Esophagus muscularis mucosa (tissue), 4 donors: ENCODE data around the gene RNGTT.

ENCODE experiments used
- EP300 ChIP-seq: sonication (generic); formaldehyde crosslinking; IDR thresholded peaks from one replicate; pipeline ENCODE4 v1.6.1; 2017; ENCODE audit warnings: antibody characterized with exemption
- POLR2A ChIP-seq: fragments of 450-650 bp; IDR thresholded peaks from one replicate; pipeline ENCODE4 v1.6.1; 2017; ENCODE audit warnings: antibody characterized with exemption, moderate library complexity, mild to moderate bottlenecking, low read depth
- POLR2AphosphoS5 ChIP-seq, 2 donors: sonication (generic); formaldehyde crosslinking; IDR thresholded peaks; one replicate each; pipeline ENCODE4 v1.6.1; 2017; ENCODE audit warnings: antibody characterized with exemption in 2 of 2
- TF ChIP-seq, protein P1 (sequence below), 3 experiments: fragments of 200-600 bp in 2 of 3; fragments of 450-650 bp in 1 of 3; sonication (generic) in 2 of 3; IDR thresholded peaks; one replicate each; pipeline ENCODE4 v1.5.1; 2017 to 2019; ENCODE audit warnings: antibody characterized with exemption in 3 of 3, mild to moderate bottlenecking in 2 of 3, moderate library complexity in 1 of 3

DNA sequence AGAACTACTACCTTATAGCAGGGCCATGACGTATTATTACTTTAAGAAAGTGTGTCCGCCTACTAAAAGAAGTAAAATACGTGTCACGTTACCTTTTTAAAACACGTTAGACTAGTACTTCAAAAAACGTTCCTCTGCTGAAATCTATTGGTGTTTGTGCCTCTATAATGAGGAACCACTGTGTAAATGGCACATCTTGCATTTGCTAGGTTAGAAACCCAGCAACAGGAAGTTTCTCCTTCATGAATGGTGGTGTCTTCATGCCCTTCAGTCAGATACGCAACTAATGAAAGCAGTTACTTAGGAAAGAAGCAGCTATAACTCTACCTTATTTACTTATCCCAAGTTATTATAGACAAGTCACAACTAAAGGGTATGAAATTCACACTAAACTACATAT is 343.5 kb downstream of the RNGTT start:
- TF ChIP-seq, protein P1, sequence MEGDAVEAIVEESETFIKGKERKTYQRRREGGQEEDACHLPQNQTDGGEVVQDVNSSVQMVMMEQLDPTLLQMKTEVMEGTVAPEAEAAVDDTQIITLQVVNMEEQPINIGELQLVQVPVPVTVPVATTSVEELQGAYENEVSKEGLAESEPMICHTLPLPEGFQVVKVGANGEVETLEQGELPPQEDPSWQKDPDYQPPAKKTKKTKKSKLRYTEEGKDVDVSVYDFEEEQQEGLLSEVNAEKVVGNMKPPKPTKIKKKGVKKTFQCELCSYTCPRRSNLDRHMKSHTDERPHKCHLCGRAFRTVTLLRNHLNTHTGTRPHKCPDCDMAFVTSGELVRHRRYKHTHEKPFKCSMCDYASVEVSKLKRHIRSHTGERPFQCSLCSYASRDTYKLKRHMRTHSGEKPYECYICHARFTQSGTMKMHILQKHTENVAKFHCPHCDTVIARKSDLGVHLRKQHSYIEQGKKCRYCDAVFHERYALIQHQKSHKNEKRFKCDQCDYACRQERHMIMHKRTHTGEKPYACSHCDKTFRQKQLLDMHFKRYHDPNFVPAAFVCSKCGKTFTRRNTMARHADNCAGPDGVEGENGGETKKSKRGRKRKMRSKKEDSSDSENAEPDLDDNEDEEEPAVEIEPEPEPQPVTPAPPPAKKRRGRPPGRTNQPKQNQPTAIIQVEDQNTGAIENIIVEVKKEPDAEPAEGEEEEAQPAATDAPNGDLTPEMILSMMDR (IDR thresholded peaks at IDR 0.05) = no peak
- TF ChIP-seq POLR2AphosphoS5 (IDR thresholded peaks at IDR 0.05) (no peak), POLR2A (no peak), EP300 (no peak)
